WTC11 (cell line): ENCODE results near the gene KRTAP9-4. TPM values are rescaled to one million over a fixed set of nuclear protein-coding genes. Genes with fewer than 3 reads are reported as not detected.

Experiments
- ATAC-seq: fragments of 200-7000 bp; cut with Tn5 transposase; 2 replicates; pipeline ENCODE4 v1.10.0; 2021; ENCODE audit warnings: mild to moderate bottlenecking, moderate library complexity
- CTCF ChIA-PET: fragments of 300-600 bp; sonication (Branson Sonifier 250); formaldehyde crosslinking; loops from one replicate; lab custom pipeline; 2021; ENCODE audit warnings: antibody characterized with exemption; lab: Charles Lee
- POLR2A ChIA-PET: fragments of 350-600 bp; sonication (Branson Sonifier 250); formaldehyde crosslinking; loops from one replicate; lab custom pipeline; 2021; ENCODE audit warnings: antibody characterized with exemption; lab: Charles Lee
- DNase-seq: peaks from one replicate; pipeline ENCODE4 v3.0.0; 2021; ENCODE audit warnings: low spot score
- H3K27ac Mint-ChIP-seq: 2 replicates; pipeline ENCODE4 v1.8.0; 2021; ENCODE audit warnings: mixed read lengths
- H3K27me3 Mint-ChIP-seq: 2 replicates; pipeline ENCODE4 v1.8.0; 2021; ENCODE audit warnings: low read depth, mild to moderate bottlenecking, moderate library complexity, mixed read lengths
- H3K36me3 Mint-ChIP-seq: 2 replicates; pipeline ENCODE4 v1.8.0; 2021; ENCODE audit warnings: mixed read lengths
- H3K4me1 Mint-ChIP-seq: 2 replicates; pipeline ENCODE4 v1.8.0; 2022; ENCODE audit warnings: mixed read lengths
- H3K4me3 Mint-ChIP-seq: 2 replicates; pipeline ENCODE4 v1.8.0; 2021; ENCODE audit warnings: mild to moderate bottlenecking, moderate library complexity, mixed read lengths
- H3K9me3 Mint-ChIP-seq: 2 replicates; pipeline ENCODE4 v1.8.0; 2021; ENCODE audit warnings: mixed read lengths
- AFF4 ChIP-seq: sonication (generic); formaldehyde crosslinking; IDR thresholded peaks from 2 replicates; pipeline ENCODE4 v1.8.1; 2023; ENCODE audit warnings: mild to moderate bottlenecking, missing genetic modification reagents, borderline replicate concordance
- CREB1 ChIP-seq: sonication (generic); formaldehyde crosslinking; IDR thresholded peaks from 2 replicates; pipeline ENCODE4 v1.8.0; 2023; ENCODE audit warnings: mild to moderate bottlenecking, missing genetic modification reagents
- CREM ChIP-seq: sonication (generic); formaldehyde crosslinking; IDR thresholded peaks from 2 replicates; pipeline ENCODE4 v1.8.1; 2022; ENCODE audit warnings: mild to moderate bottlenecking, missing genetic modification reagents, moderate library complexity
- ELF4 ChIP-seq: sonication (generic); formaldehyde crosslinking; IDR thresholded peaks from 2 replicates; pipeline ENCODE4 v1.8.1; 2022; ENCODE audit warnings: low read depth, mild to moderate bottlenecking, moderate library complexity, missing genetic modification reagents
- EMX1 ChIP-seq: fragments of 250-450 bp; sonication (Bioruptor Pico); IDR thresholded peaks from 2 replicates; pipeline ENCODE4 v1.8.0; 2021; ENCODE audit warnings: mild to moderate bottlenecking
- ERG ChIP-seq: fragments of 250-450 bp; sonication (Bioruptor Pico); IDR thresholded peaks from 2 replicates; pipeline ENCODE4 v1.8.0; 2021; ENCODE audit warnings: mild to moderate bottlenecking
- FOXJ3 ChIP-seq: sonication (generic); formaldehyde crosslinking; IDR thresholded peaks from 2 replicates; pipeline ENCODE4 v1.9.0; 2021; ENCODE audit warnings: missing genetic modification reagents, mild to moderate bottlenecking, borderline replicate concordance
- GRHL2 ChIP-seq: fragments of 250-450 bp; sonication (Bioruptor Pico); IDR thresholded peaks from 2 replicates; pipeline ENCODE4 v1.8.0; 2022; ENCODE audit warnings: mild to moderate bottlenecking, moderate library complexity; ENCODE audit not compliant: insufficient replicate concordance, severe bottlenecking
- GTF2I ChIP-seq: fragments of 250-450 bp; sonication (Bioruptor Pico); conservative IDR thresholded peaks from 2 replicates; pipeline ENCODE4 v1.4.0; 2021; ENCODE audit warnings: mild to moderate bottlenecking
- JUN ChIP-seq: sonication (generic); formaldehyde crosslinking; IDR thresholded peaks from 2 replicates; pipeline ENCODE4 v1.8.0; 2023; ENCODE audit warnings: mild to moderate bottlenecking, missing genetic modification reagents
- NFATC4 ChIP-seq: fragments of 250-450 bp; sonication (Bioruptor Pico); IDR thresholded peaks from 2 replicates; pipeline ENCODE4 v1.9.0; 2021; ENCODE audit warnings: mild to moderate bottlenecking
- NFYB ChIP-seq: sonication (generic); formaldehyde crosslinking; conservative IDR thresholded peaks from 2 replicates; pipeline ENCODE4 v1.8.0; 2022; ENCODE audit warnings: low read depth, missing genetic modification reagents
- NR3C1 ChIP-seq: sonication (generic); formaldehyde crosslinking; conservative IDR thresholded peaks from 2 replicates; pipeline ENCODE4 v1.8.1; 2023; ENCODE audit warnings: low read depth, mild to moderate bottlenecking, missing genetic modification reagents
- SOX15 ChIP-seq: fragments of 250-450 bp; sonication (Bioruptor Pico); IDR thresholded peaks from 2 replicates; pipeline ENCODE4 v1.9.0; 2021; ENCODE audit warnings: mild to moderate bottlenecking
- TP53 ChIP-seq: sonication (generic); formaldehyde crosslinking; IDR thresholded peaks from 2 replicates; pipeline ENCODE4 v1.8.1; 2023; ENCODE audit warnings: mild to moderate bottlenecking, missing genetic modification reagents
- ZBTB43 ChIP-seq: sonication (generic); formaldehyde crosslinking; IDR thresholded peaks from 2 replicates; pipeline ENCODE4 v1.8.1; 2023; ENCODE audit warnings: mild to moderate bottlenecking, missing genetic modification reagents
- ZNF121 ChIP-seq: sonication (generic); formaldehyde crosslinking; IDR thresholded peaks from 2 replicates; pipeline ENCODE4 v1.8.0; 2023; ENCODE audit warnings: missing genetic modification reagents
- ZNF219 ChIP-seq: sonication (generic); formaldehyde crosslinking; IDR thresholded peaks from 2 replicates; pipeline ENCODE4 v1.8.0; 2023; ENCODE audit warnings: missing genetic modification reagents, mild to moderate bottlenecking, borderline replicate concordance
- ZNF263 ChIP-seq: sonication (generic); formaldehyde crosslinking; IDR thresholded peaks from 2 replicates; pipeline ENCODE4 v1.8.1; 2022; ENCODE audit warnings: low read depth, mild to moderate bottlenecking, moderate library complexity, missing genetic modification reagents
- ZNF416 ChIP-seq: fragments of 250-450 bp; sonication (Bioruptor Pico); IDR thresholded peaks from 2 replicates; pipeline ENCODE4 v1.9.0; 2021; ENCODE audit warnings: mild to moderate bottlenecking, inconsistent platforms
- total RNA-seq: library from RNA; stranded (reverse); gene quantifications from 3 replicates; pipeline ENCODE4 v1.2.3, GENCODE V29; 2021
- TF ChIP-seq, protein P1 (sequence below): fragments of 250-450 bp; sonication (Bioruptor Pico); IDR thresholded peaks from 2 replicates; pipeline ENCODE4 v2.1.2; 2022; ENCODE audit warnings: mild to moderate bottlenecking, moderate library complexity
- TF ChIP-seq, protein P2 (sequence below): sonication (generic); formaldehyde crosslinking; IDR thresholded peaks from 2 replicates; pipeline ENCODE4 v1.8.1; 2022; ENCODE audit warnings: missing genetic modification reagents, borderline replicate concordance
- TF ChIP-seq, protein P3 (sequence below): fragments of 250-450 bp; sonication (Bioruptor Pico); IDR thresholded peaks from 2 replicates; pipeline ENCODE4 v1.9.0; 2021; ENCODE audit warnings: mild to moderate bottlenecking

The KRTAP9-4 gene
- total RNA-seq, 1 experiment from 2014 or later: not detected

- peaks cover 13% of the 10 kb centered on the region for H3K9me3 Mint-ChIP-seq
- CTCF ChIA-PET: no interaction called here
- TF ChIP-seq, protein P1, sequence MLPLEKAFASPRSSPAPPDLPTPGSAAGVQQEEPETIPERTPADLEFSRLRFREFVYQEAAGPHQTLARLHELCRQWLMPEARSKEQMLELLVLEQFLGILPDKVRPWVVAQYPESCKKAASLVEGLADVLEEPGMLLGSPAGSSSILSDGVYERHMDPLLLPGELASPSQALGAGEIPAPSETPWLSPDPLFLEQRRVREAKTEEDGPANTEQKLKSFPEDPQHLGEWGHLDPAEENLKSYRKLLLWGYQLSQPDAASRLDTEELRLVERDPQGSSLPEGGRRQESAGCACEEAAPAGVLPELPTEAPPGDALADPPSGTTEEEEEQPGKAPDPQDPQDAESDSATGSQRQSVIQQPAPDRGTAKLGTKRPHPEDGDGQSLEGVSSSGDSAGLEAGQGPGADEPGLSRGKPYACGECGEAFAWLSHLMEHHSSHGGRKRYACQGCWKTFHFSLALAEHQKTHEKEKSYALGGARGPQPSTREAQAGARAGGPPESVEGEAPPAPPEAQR: no peak
- no peak for TF ChIP-seq ZNF263 (CRISPR knock-in tag)
- no peak for TF ChIP-seq NFATC4
- no peak for TF ChIP-seq FOXJ3
- no peak for TF ChIP-seq CREB1 (CRISPR knock-in tag)
- TF ChIP-seq ERG: no peak
- TF ChIP-seq CREM: no peak
- TF ChIP-seq ZBTB43 (CRISPR knock-in tag): no peak
- no peak for TF ChIP-seq ELF4 (CRISPR knock-in tag)
- no peak for TF ChIP-seq SOX15 (CRISPR knock-in tag)
- no peak for TF ChIP-seq TP53 (CRISPR knock-in tag)
- TF ChIP-seq NFYB (CRISPR knock-in tag): no peak
- no peak for TF ChIP-seq NR3C1 (CRISPR knock-in tag)
- no peak for TF ChIP-seq AFF4 (CRISPR knock-in tag)
- no peaks in the 10 kb centered on the region for H3K27me3 Mint-ChIP-seq
- POLR2A ChIA-PET: no interaction called here
- DNase-seq (no peak), ATAC-seq (no peak)
- H3K4me3 Mint-ChIP-seq: no peak overlapping the region
- H3K4me1 Mint-ChIP-seq: peaks cover 3% of the 10 kb centered on the region
- no peak overlapping the region for H3K27ac Mint-ChIP-seq
- no peaks in the 10 kb centered on the region for H3K36me3 Mint-ChIP-seq
Observed at GRCh38 chr17:41278176-41278955, 28.9 kb downstream of the KRTAP9-4 start.

DNA sequence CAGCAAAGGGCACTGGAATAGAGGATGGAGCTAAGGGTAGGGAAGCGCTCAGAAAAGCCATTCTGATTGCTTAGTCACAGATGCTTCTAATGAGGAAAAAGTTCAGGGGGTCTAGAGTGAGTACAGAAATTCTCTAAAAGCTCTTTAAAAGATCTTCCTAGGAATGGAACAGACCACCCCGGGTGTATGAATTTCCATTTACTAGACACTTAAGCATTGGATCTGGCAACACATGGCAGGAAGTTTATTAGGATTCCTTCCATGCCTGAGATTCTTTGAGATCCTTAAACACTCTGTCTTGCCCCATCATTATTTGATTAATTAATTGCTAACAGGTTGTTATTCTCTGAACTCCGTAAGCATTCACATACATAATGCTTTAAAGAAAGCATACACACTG is 34.6 kb downstream of the KRTAP9-4 start:
- no peak for DNase-seq
- H3K9me3 Mint-ChIP-seq: peaks cover 13% of the 10 kb centered on the region
- no peak overlapping the region for H3K4me3 Mint-ChIP-seq
- H3K27ac Mint-ChIP-seq: no peak overlapping the region
- H3K27me3 Mint-ChIP-seq: no peaks in the 10 kb centered on the region
- ChIA-PET POLR2A (no interaction called here), CTCF (no interaction called here)
- ATAC-seq: no peak
- peaks cover 20% of the 10 kb centered on the region for H3K4me1 Mint-ChIP-seq
- H3K36me3 Mint-ChIP-seq: no peaks in the 10 kb centered on the region
- TF ChIP-seq GRHL2 (CRISPR knock-in tag) (no peak), EMX1 (CRISPR knock-in tag) (no peak), ZNF416 (CRISPR knock-in tag) (no peak), JUN (no peak), GTF2I (CRISPR knock-in tag) (no peak), ZNF121 (CRISPR knock-in tag) (no peak), ZNF263 (CRISPR knock-in tag) (no peak), TP53 (CRISPR knock-in tag) (no peak), ERG (no peak), ZNF219 (CRISPR knock-in tag) (no peak)
- TF ChIP-seq, protein P2, sequence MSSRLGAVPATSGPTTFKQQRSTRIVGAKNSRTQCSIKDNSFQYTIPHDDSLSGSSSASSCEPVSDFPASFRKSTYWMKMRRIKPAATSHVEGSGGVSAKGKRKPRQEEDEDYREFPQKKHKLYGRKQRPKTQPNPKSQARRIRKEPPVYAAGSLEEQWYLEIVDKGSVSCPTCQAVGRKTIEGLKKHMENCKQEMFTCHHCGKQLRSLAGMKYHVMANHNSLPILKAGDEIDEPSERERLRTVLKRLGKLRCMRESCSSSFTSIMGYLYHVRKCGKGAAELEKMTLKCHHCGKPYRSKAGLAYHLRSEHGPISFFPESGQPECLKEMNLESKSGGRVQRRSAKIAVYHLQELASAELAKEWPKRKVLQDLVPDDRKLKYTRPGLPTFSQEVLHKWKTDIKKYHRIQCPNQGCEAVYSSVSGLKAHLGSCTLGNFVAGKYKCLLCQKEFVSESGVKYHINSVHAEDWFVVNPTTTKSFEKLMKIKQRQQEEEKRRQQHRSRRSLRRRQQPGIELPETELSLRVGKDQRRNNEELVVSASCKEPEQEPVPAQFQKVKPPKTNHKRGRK (CRISPR knock-in tag): no peak
- TF ChIP-seq, protein P3, sequence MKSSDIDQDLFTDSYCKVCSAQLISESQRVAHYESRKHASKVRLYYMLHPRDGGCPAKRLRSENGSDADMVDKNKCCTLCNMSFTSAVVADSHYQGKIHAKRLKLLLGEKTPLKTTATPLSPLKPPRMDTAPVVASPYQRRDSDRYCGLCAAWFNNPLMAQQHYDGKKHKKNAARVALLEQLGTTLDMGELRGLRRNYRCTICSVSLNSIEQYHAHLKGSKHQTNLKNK: no peak
- TF ChIP-seq, protein P1: no peak
